Measurements from ENCODE around the gene ABCG8.

Gene ABCG8

DNA sequence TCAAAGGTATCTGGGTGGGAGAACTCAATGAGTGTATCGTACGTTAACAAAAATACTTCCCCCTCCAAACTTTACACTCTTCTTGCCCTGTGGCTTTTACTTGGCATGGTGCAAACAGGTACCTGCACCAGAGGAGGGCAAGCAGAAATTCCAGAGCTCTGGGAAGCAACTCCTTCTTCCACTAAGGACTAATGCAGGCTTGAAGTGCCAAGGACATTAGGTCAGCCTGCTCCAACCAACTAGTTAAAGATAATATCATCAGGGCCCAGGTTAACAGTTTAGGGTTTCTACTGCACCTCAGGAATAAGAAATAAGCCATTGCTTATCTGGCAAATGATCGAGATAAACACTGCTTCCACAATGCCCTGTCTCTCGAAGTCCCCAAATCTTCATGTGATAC lies 86.7 kb downstream of the ABCG8 start:
- DNase-seq (ENCODE audit: low spot score), result no peak

GRCh38 chr2:43927442-43927841 lies 88.7 kb downstream of the ABCG8 start:
- DNase-seq (ENCODE audit: low spot score), result no peak

- DNase-seq (ENCODE audit: low spot score), result no peak
Measured at GRCh38 chr2:43931293-43931692, 92.5 kb downstream of the ABCG8 start.

Measured in AG08396 (cell line).